Stimulated activated CD8-positive, alpha-beta memory T cell treated with anti-CD3 and anti-CD28 coated beads, Interleukin-7, amount 100 ng/mL, for 48 hours (primary cell): Measurements from ENCODE around the gene KRTAP5-10.
"Not testable (repeated sequence)": the region's sequence is repeated elsewhere in the genome, so short reads cannot be mapped to it uniquely, and the experiment has no call there.

ENCODE experiments used
- DNase-seq, 2 donors: peaks; one replicate each; pipeline ENCODE4 v3.0.0-alpha.2; 2020; ENCODE audit warnings: low read depth in 1 of 2; ENCODE audit errors: extremely low read depth in 1 of 2

KRTAP5-10 gene

GRCh38 chr11:71607520-71608216, 42.3 kb downstream of the KRTAP5-10 start:
- not testable (repeated sequence) for DNase-seq

DNA sequence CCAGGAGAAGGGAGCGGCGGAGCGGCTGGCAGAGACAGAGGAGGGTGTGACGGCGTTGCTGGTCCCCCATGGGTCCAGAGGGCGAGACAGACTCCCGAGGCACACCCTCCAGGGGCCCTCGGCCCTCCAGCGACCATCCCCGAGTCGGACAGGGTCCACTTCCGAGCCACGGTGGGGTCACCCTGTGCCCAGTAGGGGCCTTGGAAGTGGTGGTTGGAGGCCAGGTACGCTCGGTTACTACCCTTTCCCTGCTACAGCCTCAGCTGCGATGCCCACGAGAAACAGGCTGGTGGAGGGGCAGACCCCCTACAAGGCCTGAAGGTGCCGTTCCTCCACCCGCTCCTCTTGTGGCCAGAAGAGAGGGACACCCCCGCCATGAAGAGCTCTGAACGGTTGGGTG, 42.9 kb downstream of the KRTAP5-10 start:
- DNase-seq: not testable (repeated sequence)

- DNase-seq: not testable (repeated sequence)
These were observed 46.0 kb downstream of the KRTAP5-10 start for GRCh38 chr11:71611218-71611910.

GRCh38 chr11:71613931-71614330, 48.6 kb downstream of the KRTAP5-10 start:
- not testable (repeated sequence) for DNase-seq

- DNase-seq: not testable (repeated sequence)
These were observed 49.1 kb downstream of the KRTAP5-10 start for GRCh38 chr11:71614366-71614917.

- not testable (repeated sequence) for DNase-seq
These were observed 49.6 kb downstream of the KRTAP5-10 start for GRCh38 chr11:71615003-71615402.
